Osteoblast (primary cell): ENCODE measurements around the gene CIROP. TPM values are rescaled to one million over a fixed set of nuclear protein-coding genes. Genes with fewer than 3 reads are reported as not detected.
"Not testable (repeated sequence)": the region's sequence is repeated elsewhere in the genome, so short reads cannot be mapped to it uniquely, and the experiment has no call there.

Experiments
- DNase-seq: peaks from one replicate; pipeline ENCODE4 v3.0.0; 2011; ENCODE audit warnings: low spot score, mixed read lengths; ENCODE audit not compliant: insufficient read length; ENCODE audit errors: missing footprints
- H2AFZ ChIP-seq: 2 replicates; pipeline ENCODE4 v1.6.0; 2011; ENCODE audit warnings: mild to moderate bottlenecking, low read length
- H3K27ac ChIP-seq: 2 replicates; pipeline ENCODE4 v1.5.1; 2011; ENCODE audit warnings: mild to moderate bottlenecking, low read depth, low read length, moderate library complexity
- H3K27me3 ChIP-seq: 2 replicates; pipeline ENCODE4 v1.6.0; 2012; ENCODE audit warnings: mild to moderate bottlenecking, control low read depth, inconsistent platforms, low read length, moderate library complexity; ENCODE audit not compliant: insufficient read depth
- H3K36me3 ChIP-seq: 2 replicates; pipeline ENCODE4 v1.5.1; 2011; ENCODE audit warnings: mild to moderate bottlenecking, low read length, control low read depth, moderate library complexity; ENCODE audit not compliant: insufficient read depth
- H3K4me1 ChIP-seq: 2 replicates; pipeline ENCODE4 v1.5.1; 2011; ENCODE audit warnings: mild to moderate bottlenecking, low read length, control low read depth, moderate library complexity; ENCODE audit not compliant: insufficient read depth
- H3K4me2 ChIP-seq: 2 replicates; pipeline ENCODE4 v1.6.0; 2011; ENCODE audit warnings: mild to moderate bottlenecking, low read length; ENCODE audit not compliant: insufficient read depth
- H3K4me3 ChIP-seq: fragments of 200-600 bp; sonication (generic); 3 replicates; pipeline ENCODE4 v1.5.1; 2012; ENCODE audit warnings: mild to moderate bottlenecking, low read length, inconsistent platforms; ENCODE audit not compliant: insufficient read depth
- H3K79me2 ChIP-seq: 2 replicates; pipeline ENCODE4 v1.6.0; 2012; ENCODE audit warnings: mild to moderate bottlenecking, low read length, control low read depth, inconsistent platforms; ENCODE audit not compliant: insufficient read depth
- H3K9me3 ChIP-seq: 2 replicates; pipeline ENCODE4 v1.5.1; 2011; ENCODE audit warnings: low read depth, low read length, control low read depth
- H4K20me1 ChIP-seq: 2 replicates; pipeline ENCODE4 v1.6.0; 2012; ENCODE audit warnings: mild to moderate bottlenecking, low read length, control low read depth; ENCODE audit not compliant: insufficient read depth
- CTCF ChIP-seq: IDR thresholded peaks from 2 replicates; pipeline ENCODE4 v1.5.1; 2011; ENCODE audit warnings: mild to moderate bottlenecking, low read depth, low read length, moderate library complexity; ENCODE audit errors: extremely low read depth
- total RNA-seq: library from RNA; depleted of rRNA; stranded (reverse); fragments of >200 nt; gene quantifications from 2 replicates; pipeline ENCODE4 v1.2.3, GENCODE V29; 2012

The CIROP gene
- total RNA-seq, 1 donor = not detected

GRCh38 chr14:23109769-23110168 is 5.0 kb upstream of the CIROP start:
- TF ChIP-seq CTCF = no peak
- H4K20me1 ChIP-seq = no peaks in the 10 kb centered on the region
- no peaks in the 10 kb centered on the region for H3K9me3 ChIP-seq
- no peak for DNase-seq
- H3K4me3 ChIP-seq = no peak overlapping the region
- H3K27ac ChIP-seq = no peak overlapping the region
- no peaks in the 10 kb centered on the region for H3K36me3 ChIP-seq
- no peaks in the 10 kb centered on the region for H3K79me2 ChIP-seq
- H3K4me2 ChIP-seq = no peak overlapping the region
- no peak overlapping the region for H2AFZ ChIP-seq
- no peaks in the 10 kb centered on the region for H3K27me3 ChIP-seq
- peaks cover 24% of the 10 kb centered on the region for H3K4me1 ChIP-seq

- not testable (repeated sequence) for H3K4me1 ChIP-seq, H3K36me3 ChIP-seq, H2AFZ ChIP-seq, H3K27me3 ChIP-seq, H4K20me1 ChIP-seq, H3K79me2 ChIP-seq, H3K27ac ChIP-seq, H3K4me2 ChIP-seq, H3K9me3 ChIP-seq, H3K4me3 ChIP-seq, DNase-seq
Measured at GRCh38 chr14:23108169-23108568, 3.4 kb upstream of the CIROP start.

GRCh38 chr14:23107620-23108019 is 2.8 kb upstream of the CIROP start:
- not testable (repeated sequence) for DNase-seq, H2AFZ ChIP-seq, H3K4me3 ChIP-seq, H3K27me3 ChIP-seq, H4K20me1 ChIP-seq, H3K27ac ChIP-seq, H3K79me2 ChIP-seq, H3K9me3 ChIP-seq, H3K4me2 ChIP-seq, H3K36me3 ChIP-seq, H3K4me1 ChIP-seq

- H3K9me3 ChIP-seq = no peaks in the 10 kb centered on the region
- H3K27me3 ChIP-seq = no peaks in the 10 kb centered on the region
- H3K4me3 ChIP-seq = no peak overlapping the region
- H3K36me3 ChIP-seq = no peaks in the 10 kb centered on the region
- H3K4me2 ChIP-seq = no peak overlapping the region
- H4K20me1 ChIP-seq = no peaks in the 10 kb centered on the region
- no peaks in the 10 kb centered on the region for H3K4me1 ChIP-seq
- no peak overlapping the region for H2AFZ ChIP-seq
- DNase-seq = no peak
- no peaks in the 10 kb centered on the region for H3K79me2 ChIP-seq
- no peak for TF ChIP-seq CTCF
- H3K27ac ChIP-seq = no peak overlapping the region
Measured at GRCh38 chr14:23106747-23107045, 1.9 kb upstream of the CIROP start.

- no peak overlapping the region for H3K4me3 ChIP-seq
- no peaks in the 10 kb centered on the region for H3K27me3 ChIP-seq
- no peaks in the 10 kb centered on the region for H4K20me1 ChIP-seq
- no peaks in the 10 kb centered on the region for H3K36me3 ChIP-seq
- no peaks in the 10 kb centered on the region for H3K79me2 ChIP-seq
- H3K4me1 ChIP-seq = no peaks in the 10 kb centered on the region
- no peak overlapping the region for H3K4me2 ChIP-seq
- no peak overlapping the region for H3K27ac ChIP-seq
- no peak overlapping the region for H2AFZ ChIP-seq
- no peaks in the 10 kb centered on the region for H3K9me3 ChIP-seq
- DNase-seq = no peak
- no peak for TF ChIP-seq CTCF
Measured at GRCh38 chr14:23105348-23105824, 597 bp upstream of the CIROP start.
